K562 (cell line): ENCODE results near the gene KLK3. TPM values are rescaled to one million over a fixed set of nuclear protein-coding genes. Genes with fewer than 3 reads are reported as not detected.
A peak's percentile ranks its signal among the peaks of the same experiment; 100 is the strongest.

Source experiments
- CBX3 ChIP-seq, 2 experiments: IDR thresholded peaks; 1 replicate in 1 of 2; 2 replicates in 1 of 2; pipeline ENCODE4 v1.6.1; 2012; ENCODE audit warnings: inconsistent platforms in 2 of 2, low read length in 2 of 2, borderline replicate concordance in 1 of 2, control low read depth in 1 of 2
- CBX8 ChIP-seq: fragments of 200-600 bp; sonication (generic); IDR thresholded peaks from 2 replicates; pipeline ENCODE4 v1.6.1; 2012; ENCODE audit warnings: borderline replicate concordance, mixed run types, low read depth, mild to moderate bottlenecking, moderate library complexity, mixed read lengths, low read length, control low read depth, inconsistent platforms; ENCODE audit not compliant: poor library complexity, severe bottlenecking; ENCODE audit errors: extremely low read depth
- CC2D1A ChIP-seq: fragments of 450-650 bp; IDR thresholded peaks from 2 replicates; pipeline ENCODE4 v1.6.1; 2017; ENCODE audit warnings: mild to moderate bottlenecking
- GABPA ChIP-seq: fragments of 200-800 bp; sonication (Bioruptor generic); conservative IDR thresholded peaks from 2 replicates; pipeline ENCODE4 v1.6.1; 2016; ENCODE audit warnings: low read depth, missing genetic modification characterization, missing compliant biosample characterization
- SMAD3 ChIP-seq: fragments of 450-650 bp; formaldehyde crosslinking; conservative IDR thresholded peaks from 2 replicates; pipeline ENCODE4 v1.4.0; 2020; ENCODE audit warnings: mild to moderate bottlenecking
- SRSF3 ChIP-seq: fragments of 200-400 bp; formaldehyde crosslinking; IDR thresholded peaks from 2 replicates; pipeline ENCODE4 v1.6.1; 2016; ENCODE audit warnings: mild to moderate bottlenecking, low read length, moderate library complexity; ENCODE audit not compliant: insufficient read depth
- ZNF175 ChIP-seq: fragments of 200-800 bp; sonication (Bioruptor generic); IDR thresholded peaks from 2 replicates; pipeline ENCODE4 v1.6.1; 2016; ENCODE audit warnings: low read depth, mild to moderate bottlenecking, missing genetic modification characterization, missing compliant biosample characterization
- ZNF282 ChIP-seq: sonication (generic); formaldehyde crosslinking; IDR thresholded peaks from 2 replicates; pipeline ENCODE4 v1.8.1; 2023; ENCODE audit warnings: missing genetic modification reagents
- ZNF311 ChIP-seq: fragments of 250-450 bp; sonication (Bioruptor Pico); IDR thresholded peaks from 2 replicates; pipeline ENCODE4 v1.4.0; 2020; ENCODE audit warnings: mild to moderate bottlenecking, moderate library complexity
- ZNF584 ChIP-seq: fragments of 200-800 bp; sonication (Bioruptor generic); IDR thresholded peaks from 2 replicates; pipeline ENCODE4 v1.6.1; 2016; ENCODE audit warnings: low read depth, mild to moderate bottlenecking, missing genetic modification characterization, missing compliant biosample characterization
- ZNF696 ChIP-seq: fragments of 250-450 bp; sonication (Bioruptor Pico); conservative IDR thresholded peaks from 2 replicates; pipeline ENCODE4 v1.4.0; 2020; ENCODE audit warnings: mild to moderate bottlenecking, moderate library complexity
- polyA plus RNA-seq, 8 experiments: library from polyadenylated mRNA; depleted of rRNA in 4 of 8; stranded (reverse) in 5 of 8; unstranded in 3 of 8; fragments of >200 nt; fragmentation: Nextera tagmentation in 2 of 8; fragmentation: Illumina TruSeq in 1 of 8; extraction: Ambion mirVana in 2 of 8; extraction: Trizol in 1 of 8; gene quantifications; 2 replicates each; pipeline versions ENCODE4 v1.2.1 to v1.2.3, GENCODE V29; 2011 to 2014; ENCODE audit warnings: inconsistent platforms in 1 of 8, missing spikeins in 1 of 8
- total RNA-seq, 7 experiments: library from RNA; depleted of rRNA in 6 of 7; stranded (reverse); fragments of >200 nt in 6 of 7; fragmentation: Illumina TruSeq in 2 of 7; extraction: Trizol in 2 of 7; gene quantifications; 2 replicates each; pipeline versions ENCODE4 v1.2.1 to v1.2.3, GENCODE V29; 2011 to 2021; ENCODE audit warnings: low replicate concordance in 1 of 7
- TF ChIP-seq, protein P1 (sequence below): fragments of 450-650 bp; IDR thresholded peaks from 2 replicates; pipeline ENCODE4 v1.7.1; 2018; ENCODE audit warnings: mild to moderate bottlenecking, low read depth; ENCODE audit not compliant: partially characterized antibody
- TF ChIP-seq, protein P2 (sequence below): sonication (generic); formaldehyde crosslinking; IDR thresholded peaks from 2 replicates; pipeline ENCODE4 v1.9.0; 2022; ENCODE audit warnings: mild to moderate bottlenecking, missing genetic modification reagents

Gene KLK3
- total and polyA plus RNA-seq, 9 of the 15 experiments (the other 6 are each of a cell fraction or from before 2014, with no cell fraction given), result not detected

- TF ChIP-seq, protein P1, sequence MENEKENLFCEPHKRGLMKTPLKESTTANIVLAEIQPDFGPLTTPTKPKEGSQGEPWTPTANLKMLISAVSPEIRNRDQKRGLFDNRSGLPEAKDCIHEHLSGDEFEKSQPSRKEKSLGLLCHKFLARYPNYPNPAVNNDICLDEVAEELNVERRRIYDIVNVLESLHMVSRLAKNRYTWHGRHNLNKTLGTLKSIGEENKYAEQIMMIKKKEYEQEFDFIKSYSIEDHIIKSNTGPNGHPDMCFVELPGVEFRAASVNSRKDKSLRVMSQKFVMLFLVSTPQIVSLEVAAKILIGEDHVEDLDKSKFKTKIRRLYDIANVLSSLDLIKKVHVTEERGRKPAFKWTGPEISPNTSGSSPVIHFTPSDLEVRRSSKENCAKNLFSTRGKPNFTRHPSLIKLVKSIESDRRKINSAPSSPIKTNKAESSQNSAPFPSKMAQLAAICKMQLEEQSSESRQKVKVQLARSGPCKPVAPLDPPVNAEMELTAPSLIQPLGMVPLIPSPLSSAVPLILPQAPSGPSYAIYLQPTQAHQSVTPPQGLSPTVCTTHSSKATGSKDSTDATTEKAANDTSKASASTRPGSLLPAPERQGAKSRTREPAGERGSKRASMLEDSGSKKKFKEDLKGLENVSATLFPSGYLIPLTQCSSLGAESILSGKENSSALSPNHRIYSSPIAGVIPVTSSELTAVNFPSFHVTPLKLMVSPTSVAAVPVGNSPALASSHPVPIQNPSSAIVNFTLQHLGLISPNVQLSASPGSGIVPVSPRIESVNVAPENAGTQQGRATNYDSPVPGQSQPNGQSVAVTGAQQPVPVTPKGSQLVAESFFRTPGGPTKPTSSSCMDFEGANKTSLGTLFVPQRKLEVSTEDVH, result peak; percentile 20
- TF ChIP-seq GABPA (tag) (peak; percentile 93), ZNF311 (no peak), ZNF282 (no peak), SMAD3 (CRISPR knock-in tag) (0 out of 2 replicates have a peak, but pooled peaks have one; percentile 14), ZNF175 (CRISPR knock-in tag) (peak; percentile 79; the same call in 1 of the 2 replicates), ZNF584 (CRISPR knock-in tag) (peak; percentile 48; the same call in 1 of the 2 replicates), ZNF696 (CRISPR knock-in tag) (no peak), SRSF3 (no peak), CBX8 (no peak), CC2D1A (no peak), CBX3 (IDR thresholded peaks at IDR 0.05; ENCODE audit: borderline replicate concordance in 1 of 2, low read length in 2 of 2) (peak in 1 of 2 experiments; percentile 75; a peak in 2 of 3 replicates)
- TF ChIP-seq, protein P2, sequence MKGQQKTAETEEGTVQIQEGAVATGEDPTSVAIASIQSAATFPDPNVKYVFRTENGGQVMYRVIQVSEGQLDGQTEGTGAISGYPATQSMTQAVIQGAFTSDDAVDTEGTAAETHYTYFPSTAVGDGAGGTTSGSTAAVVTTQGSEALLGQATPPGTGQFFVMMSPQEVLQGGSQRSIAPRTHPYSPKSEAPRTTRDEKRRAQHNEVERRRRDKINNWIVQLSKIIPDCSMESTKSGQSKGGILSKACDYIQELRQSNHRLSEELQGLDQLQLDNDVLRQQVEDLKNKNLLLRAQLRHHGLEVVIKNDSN, result no peak
These were observed 44.9 kb downstream of the KLK3 start (continued) for GRCh38 chr19:50899569-50899968.
